HG02588 (cell line): ENCODE measurements around the gene HBB.

Experiments
- ATAC-seq: cut with Tn5 transposase; IDR thresholded peaks from one replicate; pipeline ENCODE4 v1.9.1; 2021; ENCODE audit warnings: mild to moderate bottlenecking, moderate library complexity; ENCODE audit not compliant: unreplicated experiment

HBB gene

GRCh38 chr11:5228124-5228523 lies 1.3 kb upstream of the HBB start:
- no peak for ATAC-seq

- no peak for ATAC-seq
Observed at GRCh38 chr11:5227681-5228080, 810 bp upstream of the HBB start.

- no peak for ATAC-seq
Observed at GRCh38 chr11:5225480-5225871, 1.4 kb downstream of the HBB start.

- ATAC-seq, result no peak
Observed at GRCh38 chr11:5224538-5225479, 2.1 kb downstream of the HBB start.

- no peak for ATAC-seq
Observed at GRCh38 chr11:5223686-5224085, 3.2 kb downstream of the HBB start.

GRCh38 chr11:5223146-5223545 lies 3.7 kb downstream of the HBB start:
- ATAC-seq, result no peak

GRCh38 chr11:5210376-5210885 lies 16.4 kb downstream of the HBB start:
- no peak for ATAC-seq

- peak; percentile 69 for ATAC-seq
Observed at GRCh38 chr11:5204787-5205186, 22.1 kb downstream of the HBB start.

GRCh38 chr11:5203366-5203765 lies 23.5 kb downstream of the HBB start:
- ATAC-seq, result no peak

GRCh38 chr11:5200582-5200981 lies 26.3 kb downstream of the HBB start, which contains the start of gene OR51V1:
Gene OR51V1 (minus strand): TSS chr11:5200682. CDS start chr11:5200682, 0 bp downstream.
- ATAC-seq, result no peak

GRCh38 chr11:5198285-5198684 lies 28.6 kb downstream of the HBB start:
- ATAC-seq, result no peak

GRCh38 chr11:5197536-5197935 lies 29.3 kb downstream of the HBB start:
- ATAC-seq, result no peak

GRCh38 chr11:5196731-5197130 lies 30.1 kb downstream of the HBB start:
- ATAC-seq, result no peak

GRCh38 chr11:5196067-5196466 lies 30.8 kb downstream of the HBB start:
- no peak for ATAC-seq

GRCh38 chr11:5192738-5193137 lies 34.1 kb downstream of the HBB start:
- no peak for ATAC-seq

- ATAC-seq, result no peak
Observed at GRCh38 chr11:5188201-5188600, 38.7 kb downstream of the HBB start.

- no peak for ATAC-seq
Observed at GRCh38 chr11:5178046-5178837, 48.6 kb downstream of the HBB start.
